Spleen (tissue), 7 donors: Measurements from ENCODE around the gene MME.

Experiments
- POLR2A ChIP-seq, 3 donors: fragments of 450-650 bp; IDR thresholded peaks; one replicate each; pipeline ENCODE4 v1.5.1; 2017; ENCODE audit warnings: antibody characterized with exemption in 3 of 3, mild to moderate bottlenecking in 1 of 3
- POLR2AphosphoS5 ChIP-seq, 3 donors: sonication (generic); formaldehyde crosslinking; IDR thresholded peaks; one replicate each; pipeline ENCODE4 v1.5.1; 2017; ENCODE audit warnings: antibody characterized with exemption in 3 of 3
- TF ChIP-seq, protein P1 (sequence below), 11 experiments: fragments of 200-600 bp in 7 of 11; fragments of 450-650 bp in 4 of 11; sonication (generic) in 4 of 11; IDR thresholded peaks in 8 of 11; conservative IDR thresholded peaks in 3 of 11; 1 replicate in 7 of 11; 2 replicates in 4 of 11; pipeline versions ENCODE4 v1.4.0 to v1.8.0; 2016 to 2021; ENCODE audit warnings: antibody characterized with exemption in 11 of 11, inconsistent platforms in 4 of 11, mild to moderate bottlenecking in 1 of 11
- donor health status: DM: no; HTN: no; CAD: no; lungs with moderate emphysema.
- donor health status: DM: no; HTN: no; CAD: no.
- donor health status: DM: no; HTN: no; CAD: no.

DNA sequence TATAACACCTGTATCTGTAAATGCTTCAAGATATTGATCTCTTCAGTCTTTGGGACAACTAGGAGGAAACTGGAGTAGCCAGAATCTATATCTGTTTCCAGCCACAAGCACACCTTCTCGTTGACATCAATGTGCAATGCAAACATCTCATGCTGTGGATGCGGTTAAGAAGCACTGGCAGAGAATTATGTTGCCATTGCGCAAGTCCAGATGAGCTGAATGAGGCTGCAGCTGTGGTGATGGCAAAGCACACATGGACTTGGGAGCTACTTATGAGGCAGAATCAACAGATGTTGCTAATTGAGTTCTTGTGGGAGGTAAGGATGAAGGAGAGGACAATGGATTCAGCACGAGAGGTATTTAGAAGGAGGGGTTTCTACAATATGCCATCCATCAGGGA is 122.5 kb downstream of the MME start:
- TF ChIP-seq POLR2A (IDR thresholded peaks at IDR 0.05) (no peak), POLR2AphosphoS5 (IDR thresholded peaks at IDR 0.05) (no peak)
- TF ChIP-seq, protein P1, sequence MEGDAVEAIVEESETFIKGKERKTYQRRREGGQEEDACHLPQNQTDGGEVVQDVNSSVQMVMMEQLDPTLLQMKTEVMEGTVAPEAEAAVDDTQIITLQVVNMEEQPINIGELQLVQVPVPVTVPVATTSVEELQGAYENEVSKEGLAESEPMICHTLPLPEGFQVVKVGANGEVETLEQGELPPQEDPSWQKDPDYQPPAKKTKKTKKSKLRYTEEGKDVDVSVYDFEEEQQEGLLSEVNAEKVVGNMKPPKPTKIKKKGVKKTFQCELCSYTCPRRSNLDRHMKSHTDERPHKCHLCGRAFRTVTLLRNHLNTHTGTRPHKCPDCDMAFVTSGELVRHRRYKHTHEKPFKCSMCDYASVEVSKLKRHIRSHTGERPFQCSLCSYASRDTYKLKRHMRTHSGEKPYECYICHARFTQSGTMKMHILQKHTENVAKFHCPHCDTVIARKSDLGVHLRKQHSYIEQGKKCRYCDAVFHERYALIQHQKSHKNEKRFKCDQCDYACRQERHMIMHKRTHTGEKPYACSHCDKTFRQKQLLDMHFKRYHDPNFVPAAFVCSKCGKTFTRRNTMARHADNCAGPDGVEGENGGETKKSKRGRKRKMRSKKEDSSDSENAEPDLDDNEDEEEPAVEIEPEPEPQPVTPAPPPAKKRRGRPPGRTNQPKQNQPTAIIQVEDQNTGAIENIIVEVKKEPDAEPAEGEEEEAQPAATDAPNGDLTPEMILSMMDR (IDR thresholded peaks at IDR 0.05 in 8 of 11, conservative IDR thresholded peaks at IDR 0.05 in 3 of 11) = no peak
